ENCODE data around the gene ZNF700. TPM values are rescaled to one million over a fixed set of nuclear protein-coding genes. Genes with fewer than 3 reads are reported as not detected.

Gene ZNF700
- polyA plus RNA-seq, 1 donor (not counting 4 experiments of a cell fraction or from before 2014, with no cell fraction given) = 8.5 TPM

DNA sequence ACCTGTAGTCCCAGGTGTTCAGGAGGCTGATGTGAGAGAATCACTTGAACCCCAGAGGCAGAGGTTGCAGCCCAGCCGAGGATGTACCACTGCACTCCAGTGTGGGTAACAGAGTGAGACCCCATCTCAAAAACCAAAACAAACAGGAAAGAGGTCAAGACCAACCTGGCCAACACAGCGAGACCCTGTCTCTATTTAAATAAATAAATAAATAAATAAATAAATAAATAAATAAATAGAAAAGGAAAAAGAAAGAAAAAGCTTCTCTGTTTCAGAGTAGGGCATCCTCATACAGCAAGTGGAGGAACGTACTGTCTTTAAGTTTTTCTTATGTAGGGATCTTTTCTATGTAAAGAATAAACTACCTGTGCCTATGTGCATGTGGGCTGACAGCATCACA is 2.3 kb downstream of the ZNF700 start:
- Histone ChIP-seq H3K9me1 (ENCODE audit: control insufficient read depth, extremely low read depth, insufficient read depth, low read length) (no peaks in the 10 kb centered on the region), H3K4me2 (ENCODE audit: control insufficient read depth, extremely low read depth, insufficient read depth, low read depth, low read length) (no peak overlapping the region), H3K4me3 (ENCODE audit: control insufficient read depth in 2 of 3, extremely low read depth in 1 of 3, insufficient read depth in 2 of 3, low read depth in 1 of 3, low read length in 3 of 3) (no peak overlapping the region), H3K4me1 (ENCODE audit: control insufficient read depth, extremely low read depth, insufficient read depth, low read length) (peaks cover 14% of the 10 kb centered on the region), H4K20me1 (ENCODE audit: control insufficient read depth, extremely low read depth, insufficient read depth, low read length) (no peaks in the 10 kb centered on the region), H2AFZ (ENCODE audit: control insufficient read depth, low read length) (no peak overlapping the region), H3K79me2 (ENCODE audit: control insufficient read depth, insufficient read depth, low read length) (peaks cover 54% of the 10 kb centered on the region), H3K27ac (ENCODE audit: control insufficient read depth, insufficient read depth, low read length) (no peak overlapping the region), H3K27me3 (ENCODE audit: control insufficient read depth, extremely low read depth, insufficient read depth, low read length) (no peaks in the 10 kb centered on the region), H3K36me3 (ENCODE audit: control insufficient read depth in 2 of 2, extremely low read depth in 1 of 2, insufficient read depth in 2 of 2, low read length in 2 of 2) (peaks cover 0 to 1% of the 10 kb centered on the region in 2 experiments), H3K9me3 (ENCODE audit: control insufficient read depth, low read depth, low read length) (no peaks in the 10 kb centered on the region), H3K9ac (ENCODE audit: control insufficient read depth, extremely low read depth, insufficient read depth, low read length) (no peak overlapping the region)
- FAIRE-seq (no peak), DNase-seq (ENCODE audit: low read depth, low spot score) (no peak)
- no peak for TF ChIP-seq EZH2 (IDR thresholded peaks at IDR 0.05; ENCODE audit: low read length)
- TF ChIP-seq, protein P1, sequence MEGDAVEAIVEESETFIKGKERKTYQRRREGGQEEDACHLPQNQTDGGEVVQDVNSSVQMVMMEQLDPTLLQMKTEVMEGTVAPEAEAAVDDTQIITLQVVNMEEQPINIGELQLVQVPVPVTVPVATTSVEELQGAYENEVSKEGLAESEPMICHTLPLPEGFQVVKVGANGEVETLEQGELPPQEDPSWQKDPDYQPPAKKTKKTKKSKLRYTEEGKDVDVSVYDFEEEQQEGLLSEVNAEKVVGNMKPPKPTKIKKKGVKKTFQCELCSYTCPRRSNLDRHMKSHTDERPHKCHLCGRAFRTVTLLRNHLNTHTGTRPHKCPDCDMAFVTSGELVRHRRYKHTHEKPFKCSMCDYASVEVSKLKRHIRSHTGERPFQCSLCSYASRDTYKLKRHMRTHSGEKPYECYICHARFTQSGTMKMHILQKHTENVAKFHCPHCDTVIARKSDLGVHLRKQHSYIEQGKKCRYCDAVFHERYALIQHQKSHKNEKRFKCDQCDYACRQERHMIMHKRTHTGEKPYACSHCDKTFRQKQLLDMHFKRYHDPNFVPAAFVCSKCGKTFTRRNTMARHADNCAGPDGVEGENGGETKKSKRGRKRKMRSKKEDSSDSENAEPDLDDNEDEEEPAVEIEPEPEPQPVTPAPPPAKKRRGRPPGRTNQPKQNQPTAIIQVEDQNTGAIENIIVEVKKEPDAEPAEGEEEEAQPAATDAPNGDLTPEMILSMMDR (optimal IDR thresholded peaks at IDR 0.05 in 1 of 3, IDR thresholded peaks at IDR 0.05 in 1 of 3, conservative IDR thresholded peaks at IDR 0.05 in 1 of 3; ENCODE audit: extremely low read depth in 1 of 3, insufficient read depth in 2 of 3, low read length in 3 of 3) = no peak
- dilution Hi-C loops (cut with MboI; ENCODE audit: extremely low pct_ligation_motif_present, low sequenced_read_pairs) = no loop called here

GRCh38 chr19:11931051-11931450 is 6.1 kb downstream of the ZNF700 start:
- peaks cover 2% of the 10 kb centered on the region for H3K9me3 ChIP-seq (ENCODE audit: control insufficient read depth, low read depth, low read length)
- dilution Hi-C loops (cut with MboI; ENCODE audit: extremely low pct_ligation_motif_present, low sequenced_read_pairs) = no loop called here
- H3K9ac ChIP-seq (ENCODE audit: control insufficient read depth, extremely low read depth, insufficient read depth, low read length) = no peak overlapping the region
- TF ChIP-seq, protein P1 (optimal IDR thresholded peaks at IDR 0.05 in 1 of 3, IDR thresholded peaks at IDR 0.05 in 1 of 3, conservative IDR thresholded peaks at IDR 0.05 in 1 of 3; ENCODE audit: extremely low read depth in 1 of 3, insufficient read depth in 2 of 3, low read length in 3 of 3) = no peak
- TF ChIP-seq EZH2 (IDR thresholded peaks at IDR 0.05; ENCODE audit: low read length) = no peak
- no peak overlapping the region for H3K4me2 ChIP-seq (ENCODE audit: control insufficient read depth, extremely low read depth, insufficient read depth, low read depth, low read length)
- no peak for FAIRE-seq
- no peak overlapping the region for H2AFZ ChIP-seq (ENCODE audit: control insufficient read depth, low read length)
- H4K20me1 ChIP-seq (ENCODE audit: control insufficient read depth, extremely low read depth, insufficient read depth, low read length) = no peaks in the 10 kb centered on the region
- peaks cover 2% of the 10 kb centered on the region for H3K4me1 ChIP-seq (ENCODE audit: control insufficient read depth, extremely low read depth, insufficient read depth, low read length)
- H3K4me3 ChIP-seq (ENCODE audit: control insufficient read depth in 2 of 3, extremely low read depth in 1 of 3, insufficient read depth in 2 of 3, low read depth in 1 of 3, low read length in 3 of 3) = no peak overlapping the region
- no peaks in the 10 kb centered on the region for H3K9me1 ChIP-seq (ENCODE audit: control insufficient read depth, extremely low read depth, insufficient read depth, low read length)
- H3K27ac ChIP-seq (ENCODE audit: control insufficient read depth, insufficient read depth, low read length) = no peak overlapping the region
- DNase-seq (ENCODE audit: low read depth, low spot score) = no peak
- H3K27me3 ChIP-seq (ENCODE audit: control insufficient read depth, extremely low read depth, insufficient read depth, low read length) = no peaks in the 10 kb centered on the region
- H3K36me3 ChIP-seq (ENCODE audit: control insufficient read depth in 2 of 2, extremely low read depth in 1 of 2, insufficient read depth in 2 of 2, low read length in 2 of 2) = peaks cover 0 to 1% of the 10 kb centered on the region in 2 experiments
- peaks cover 70% of the 10 kb centered on the region for H3K79me2 ChIP-seq (ENCODE audit: control insufficient read depth, insufficient read depth, low read length)
